GM23248 (cell line): ENCODE measurements around the gene SFN. TPM values are rescaled to one million over a fixed set of nuclear protein-coding genes. Genes with fewer than 3 reads are reported as not detected.

Source experiments
- DNase-seq: peaks from one replicate; pipeline ENCODE4 v3.0.0-alpha.2; 2015
- H2AFZ ChIP-seq: fragments of 200-600 bp; sonication (generic); 2 replicates; pipeline ENCODE4 v1.6.1; 2016; ENCODE audit warnings: antibody characterized with exemption
- H3F3A ChIP-seq: fragments of 200-600 bp; sonication (generic); 2 replicates; pipeline ENCODE4 v1.6.1; 2016; ENCODE audit warnings: mild to moderate bottlenecking, antibody characterized with exemption, mixed run types; ENCODE audit not compliant: insufficient read depth
- H3K27ac ChIP-seq: fragments of 200-600 bp; sonication (generic); 2 replicates; pipeline ENCODE4 v1.5.1; 2016; ENCODE audit warnings: mild to moderate bottlenecking
- H3K27me3 ChIP-seq: fragments of 200-600 bp; sonication (generic); replicated peaks from 2 replicates; pipeline ENCODE4 v1.6.1; 2016; ENCODE audit warnings: mild to moderate bottlenecking; ENCODE audit not compliant: insufficient read depth
- H3K36me3 ChIP-seq: fragments of 200-600 bp; sonication (generic); 2 replicates; pipeline ENCODE4 v1.6.1; 2016; ENCODE audit warnings: low read depth, mild to moderate bottlenecking
- H3K4me1 ChIP-seq: fragments of 200-600 bp; sonication (generic); 2 replicates; pipeline ENCODE4 v1.6.1; 2016; ENCODE audit warnings: mild to moderate bottlenecking; ENCODE audit not compliant: insufficient read depth
- H3K4me2 ChIP-seq: fragments of 200-600 bp; sonication (generic); one replicate; pipeline ENCODE4 v1.6.1; 2016; ENCODE audit warnings: mild to moderate bottlenecking; ENCODE audit not compliant: unreplicated experiment
- H3K4me3 ChIP-seq: fragments of 200-600 bp; sonication (generic); 2 replicates; pipeline ENCODE4 v1.5.1; 2016; ENCODE audit warnings: mild to moderate bottlenecking
- H3K79me2 ChIP-seq: fragments of 200-600 bp; sonication (generic); 2 replicates; pipeline ENCODE4 v1.6.1; 2016; ENCODE audit warnings: mild to moderate bottlenecking; ENCODE audit not compliant: insufficient read depth
- H3K9ac ChIP-seq: fragments of 200-600 bp; sonication (generic); 2 replicates; pipeline ENCODE4 v1.6.1; 2016; ENCODE audit warnings: mild to moderate bottlenecking
- H3K9me2 ChIP-seq: fragments of 200-600 bp; sonication (generic); 2 replicates; pipeline ENCODE4 v1.6.1; 2016; ENCODE audit warnings: mixed run types, mild to moderate bottlenecking, moderate library complexity; ENCODE audit not compliant: insufficient read depth
- H3K9me3 ChIP-seq: fragments of 200-600 bp; sonication (generic); one replicate; pipeline ENCODE4 v1.6.1; 2017; ENCODE audit warnings: low read depth
- H4K20me1 ChIP-seq: fragments of 200-600 bp; sonication (generic); 2 replicates; pipeline ENCODE4 v1.6.0; 2016; ENCODE audit not compliant: insufficient read depth
- EZH2 ChIP-seq: fragments of 200-600 bp; sonication (generic); IDR thresholded peaks from 2 replicates; pipeline ENCODE4 v1.6.1; 2018; ENCODE audit warnings: antibody characterized with exemption, mild to moderate bottlenecking; ENCODE audit not compliant: insufficient read depth, poor library complexity, severe bottlenecking
- EZH2phosphoT487 ChIP-seq: fragments of 200-600 bp; sonication (generic); IDR thresholded peaks from 2 replicates; pipeline ENCODE4 v1.6.1; 2018; ENCODE audit warnings: antibody characterized with exemption, moderate library complexity, mild to moderate bottlenecking, low read depth; ENCODE audit not compliant: insufficient read depth
- WGBS, 2 experiments: methylation state at CpG; one replicate each; pipeline ENCODE4 v1.1.6; 2015 to 2017; ENCODE audit warnings: low lambda C conversion rate in 2 of 2, low coverage in 1 of 2; ENCODE audit errors: missing lambda C conversion rate in 2 of 2; 5-methylcytosine and 5-hydroxymethylcytosine counted together
- in situ Hi-C: fragments of 300-500 bp; cut with MboI; formaldehyde crosslinking; loops from 2 replicates; pipeline ENCODE4 v1.15.0; 2020
- polyA plus RNA-seq: library from polyadenylated mRNA; unstranded; fragments of >200 nt; fragmentation: Nextera tagmentation; extraction: Ambion mirVana; gene quantifications from 2 replicates; pipeline ENCODE4 v1.2.1, GENCODE V29; 2016
- total RNA-seq: library from RNA; depleted of rRNA; stranded (reverse); fragments of >200 nt; shearing (Covaris generic); gene quantifications from 2 replicates; pipeline ENCODE4 v1.2.3, GENCODE V29; 2014

Gene SFN
- total and polyA plus RNA-seq, 2 experiments from 2014 or later = not detected

DNA sequence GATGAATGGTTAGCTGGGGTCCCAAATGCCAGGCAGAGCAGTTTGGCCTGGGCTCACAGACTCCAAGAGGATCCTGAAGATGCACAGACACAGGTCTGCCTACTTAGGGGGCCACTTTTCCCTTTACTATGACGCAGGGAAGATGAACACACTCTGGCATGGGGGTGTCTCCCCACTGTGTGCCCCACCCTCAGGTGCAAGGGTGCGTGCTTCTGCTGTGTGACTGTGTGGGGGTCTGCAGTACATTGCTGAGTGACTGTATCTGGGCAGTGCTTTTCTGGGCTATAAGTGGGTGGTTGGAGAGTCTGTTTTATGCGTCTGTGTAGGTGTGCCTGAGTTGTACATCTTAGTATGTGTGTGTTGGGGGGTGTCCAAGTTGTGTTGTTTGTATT is 47.0 kb downstream of the SFN start:
- H3K4me3 ChIP-seq = no peak overlapping the region
- TF ChIP-seq EZH2 (no peak), EZH2phosphoT487 (no peak)
- peaks cover 4% of the 10 kb centered on the region for H3K4me1 ChIP-seq
- H3K79me2 ChIP-seq = no peaks in the 10 kb centered on the region
- peaks cover 14% of the 10 kb centered on the region; the same call in 1 of the 2 replicates for H3F3A ChIP-seq
- H2AFZ ChIP-seq = no peak overlapping the region
- no peaks in the 10 kb centered on the region for H3K9me3 ChIP-seq
- H3K27ac ChIP-seq = no peak overlapping the region
- no peaks in the 10 kb centered on the region for H3K9me2 ChIP-seq
- in situ Hi-C loops = no loop called here
- DNase-seq = no peak
- H3K4me2 ChIP-seq = no peak overlapping the region
- WGBS, 2 experiments = 65 to 69% methylated on average over 3 of the region's 3 CpGs
- no peaks in the 10 kb centered on the region for H4K20me1 ChIP-seq
- H3K36me3 ChIP-seq = no peaks in the 10 kb centered on the region
- no peaks in the 10 kb centered on the region for H3K27me3 ChIP-seq
- no peak overlapping the region for H3K9ac ChIP-seq

- 68 to 73% methylated on average over 4 of the region's 4 CpGs for WGBS, 2 experiments
These were observed 47.6 kb downstream of the SFN start for GRCh38 chr1:26910343-26911160.

GRCh38 chr1:26911399-26912146 is 48.6 kb downstream of the SFN start:
- in situ Hi-C loops = no loop called here
- Histone ChIP-seq H4K20me1 (no peaks in the 10 kb centered on the region), H3K9me2 (no peaks in the 10 kb centered on the region), H3K4me1 (peaks cover 4% of the 10 kb centered on the region), H3K9ac (no peak overlapping the region), H2AFZ (no peak overlapping the region), H3K36me3 (no peaks in the 10 kb centered on the region), H3K4me3 (no peak overlapping the region), H3K9me3 (no peaks in the 10 kb centered on the region), H3K27ac (no peak overlapping the region), H3F3A (peaks cover 14% of the 10 kb centered on the region; the same call in 1 of the 2 replicates), H3K79me2 (no peaks in the 10 kb centered on the region), H3K4me2 (no peak overlapping the region), H3K27me3 (no peaks in the 10 kb centered on the region)
- WGBS, 2 experiments = 80 to 82% methylated on average over 8 of the region's 8 CpGs
- TF ChIP-seq EZH2 (no peak), EZH2phosphoT487 (no peak)
- DNase-seq = no peak

More at GRCh38 chr1:26910343-26911160, 47.6 kb downstream of the SFN start:
- Histone ChIP-seq H3K4me3 (no peak overlapping the region), H3K4me1 (peaks cover 4% of the 10 kb centered on the region), H3F3A (peaks cover 14% of the 10 kb centered on the region; the same call in 1 of the 2 replicates), H4K20me1 (no peaks in the 10 kb centered on the region), H2AFZ (no peak overlapping the region), H3K36me3 (no peaks in the 10 kb centered on the region), H3K27ac (no peak overlapping the region), H3K9me2 (no peaks in the 10 kb centered on the region), H3K27me3 (no peaks in the 10 kb centered on the region), H3K79me2 (no peaks in the 10 kb centered on the region), H3K9ac (no peak overlapping the region), H3K9me3 (no peaks in the 10 kb centered on the region), H3K4me2 (no peak overlapping the region)
- no peak for DNase-seq
- in situ Hi-C loops = no loop called here
- TF ChIP-seq EZH2 (no peak), EZH2phosphoT487 (no peak)

- Histone ChIP-seq H3K4me2 (no peak overlapping the region), H3K9ac (no peak overlapping the region), H3K36me3 (no peaks in the 10 kb centered on the region), H3K79me2 (no peaks in the 10 kb centered on the region), H3K27me3 (no peaks in the 10 kb centered on the region), H3K9me3 (no peaks in the 10 kb centered on the region), H3K27ac (no peak overlapping the region), H4K20me1 (no peaks in the 10 kb centered on the region), H3K4me3 (no peak overlapping the region), H3K9me2 (no peaks in the 10 kb centered on the region), H2AFZ (no peak overlapping the region), H3K4me1 (peaks cover 4% of the 10 kb centered on the region), H3F3A (peaks cover 12% of the 10 kb centered on the region; the same call in 1 of the 2 replicates)
- WGBS, 2 experiments = 40 to 48% methylated on average over 2 of the region's 2 CpGs
- no peak for TF ChIP-seq EZH2
- no peak for TF ChIP-seq EZH2phosphoT487
- in situ Hi-C loops = no loop called here
- DNase-seq = no peak
These were observed 49.2 kb downstream of the SFN start for GRCh38 chr1:26912147-26912490.
